Fibroblast of lung (primary cell): Measurements from ENCODE around the gene GPR45. TPM values are rescaled to one million over a fixed set of nuclear protein-coding genes. Genes with fewer than 3 reads are reported as not detected.

Source experiments
- DNase-seq, 2 donors: peaks; one replicate each; pipeline versions ENCODE4 v3.0.0 to v3.0.0-alpha.2; 2010; ENCODE audit warnings: low read depth in 2 of 2
- H2AFZ ChIP-seq: 2 replicates; pipeline ENCODE4 v1.5.1; 2012; ENCODE audit warnings: low read length, control low read depth, inconsistent platforms
- H3K27ac ChIP-seq: 2 replicates; pipeline ENCODE4 v1.5.1; 2011; ENCODE audit warnings: low read length, control low read depth; ENCODE audit not compliant: insufficient read depth
- H3K27me3 ChIP-seq: 2 replicates; pipeline ENCODE4 v1.5.1; 2011; ENCODE audit warnings: mild to moderate bottlenecking, low read length; ENCODE audit not compliant: control insufficient read depth, insufficient read depth
- H3K36me3 ChIP-seq: 2 replicates; pipeline ENCODE4 v1.5.1; 2011; ENCODE audit warnings: low read length; ENCODE audit not compliant: control insufficient read depth, insufficient read depth
- H3K4me1 ChIP-seq: 2 replicates; pipeline ENCODE4 v1.5.1; 2011; ENCODE audit warnings: low read length; ENCODE audit not compliant: control insufficient read depth, insufficient read depth; ENCODE audit errors: extremely low read depth
- H3K4me2 ChIP-seq: 2 replicates; pipeline ENCODE4 v1.5.1; 2011; ENCODE audit warnings: low read length, control low read depth; ENCODE audit not compliant: insufficient read depth; ENCODE audit errors: extremely low read depth
- H3K4me3 ChIP-seq, 4 experiments: fragments of 200-600 bp in 1 of 4; sonication (generic) in 1 of 4; replicated peaks in 1 of 4; 2 replicates each; pipeline ENCODE4 v1.5.1; 2011 to 2016; ENCODE audit warnings: low read length in 4 of 4, low read depth in 3 of 4, mild to moderate bottlenecking in 3 of 4, control low read depth in 2 of 4, inconsistent platforms in 1 of 4, mixed read lengths in 1 of 4; ENCODE audit not compliant: insufficient read depth in 1 of 4; ENCODE audit errors: control extremely low read depth in 1 of 4
- H3K79me2 ChIP-seq: 2 replicates; pipeline ENCODE4 v1.5.1; 2012; ENCODE audit warnings: mild to moderate bottlenecking, low read length, inconsistent platforms; ENCODE audit not compliant: control insufficient read depth, insufficient read depth
- H3K9ac ChIP-seq: 2 replicates; pipeline ENCODE4 v1.5.1; 2011; ENCODE audit warnings: mild to moderate bottlenecking, low read length, control low read depth; ENCODE audit not compliant: insufficient read depth
- H3K9me3 ChIP-seq: 2 replicates; pipeline ENCODE4 v1.5.1; 2012; ENCODE audit warnings: low read depth, low read length; ENCODE audit not compliant: control insufficient read depth, insufficient read depth
- H4K20me1 ChIP-seq: 2 replicates; pipeline ENCODE4 v1.5.1; 2011; ENCODE audit warnings: low read length; ENCODE audit not compliant: control insufficient read depth, insufficient read depth; ENCODE audit errors: extremely low read depth
- EZH2 ChIP-seq: IDR thresholded peaks from 2 replicates; pipeline ENCODE4 v1.5.1; 2012; ENCODE audit warnings: low read length, control low read depth, mild to moderate bottlenecking; ENCODE audit errors: missing control alignments
- polyA minus RNA-seq: library from RNA; depleted of rRNA, polyadenylated mRNA; stranded (reverse); fragments of >200 nt; gene quantifications from 2 replicates; pipeline ENCODE4 v1.2.3, GENCODE V29; 2011; ENCODE audit warnings: low replicate concordance
- polyA plus RNA-seq, 2 donors: library from polyadenylated mRNA; depleted of rRNA in 1 of 2; stranded (reverse) in 1 of 2; unstranded in 1 of 2; fragments of >200 nt; gene quantifications; 2 replicates each; pipeline ENCODE4 v1.2.1, GENCODE V29; 2011 to 2012; ENCODE audit warnings: missing spikeins in 1 of 2
- total RNA-seq: library from RNA; depleted of rRNA; stranded (reverse); fragments of >200 nt; gene quantifications from 2 replicates; pipeline ENCODE4 v1.2.1, GENCODE V29; 2014
- TF ChIP-seq, protein P1 (sequence below), 2 donors: IDR thresholded peaks in 1 of 2; conservative IDR thresholded peaks in 1 of 2; 1 replicate in 1 of 2; 2 replicates in 1 of 2; pipeline ENCODE4 v1.5.1; 2011 to 2012; ENCODE audit warnings: low read length in 2 of 2, control low read depth in 1 of 2, inconsistent platforms in 1 of 2, low read depth in 1 of 2, mild to moderate bottlenecking in 1 of 2

GPR45 gene, protein sequence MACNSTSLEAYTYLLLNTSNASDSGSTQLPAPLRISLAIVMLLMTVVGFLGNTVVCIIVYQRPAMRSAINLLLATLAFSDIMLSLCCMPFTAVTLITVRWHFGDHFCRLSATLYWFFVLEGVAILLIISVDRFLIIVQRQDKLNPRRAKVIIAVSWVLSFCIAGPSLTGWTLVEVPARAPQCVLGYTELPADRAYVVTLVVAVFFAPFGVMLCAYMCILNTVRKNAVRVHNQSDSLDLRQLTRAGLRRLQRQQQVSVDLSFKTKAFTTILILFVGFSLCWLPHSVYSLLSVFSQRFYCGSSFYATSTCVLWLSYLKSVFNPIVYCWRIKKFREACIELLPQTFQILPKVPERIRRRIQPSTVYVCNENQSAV
- not detected in 2 replicates for total RNA-seq
- polyA plus RNA-seq, result not detected in 2 replicates
- not detected in 2 replicates for polyA plus RNA-seq (2012)
- polyA minus RNA-seq, result not detected in 2 replicates

DNA sequence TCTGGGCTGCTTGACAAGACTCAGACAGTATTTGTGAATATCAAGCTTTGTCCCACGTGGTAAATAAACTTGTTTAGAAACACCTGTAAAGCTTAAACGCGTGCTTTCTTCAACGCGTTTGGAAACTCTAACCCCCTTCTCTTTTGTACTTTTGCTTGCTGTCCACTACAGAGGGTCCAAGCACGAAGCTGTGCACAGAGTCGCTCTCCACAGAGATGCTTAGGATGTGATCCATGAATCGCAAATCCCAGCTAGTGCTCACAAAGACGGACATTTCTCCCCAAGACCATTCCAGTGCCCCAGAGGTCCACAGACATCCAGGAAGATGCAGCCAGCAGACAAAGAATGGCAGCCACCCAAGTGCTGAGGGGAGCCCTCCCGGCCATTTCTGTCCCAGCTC, at the start of gene GPR45:
TSS of gene GPR45 (plus strand) at position 301 of the 400 bp plus-strand sequence. CDS start 116 bp downstream, outside the sequence.
- Histone ChIP-seq H3K4me1 (no peaks in the 10 kb centered on the region), H3K9me3 (no peaks in the 10 kb centered on the region), H3K4me2 (no peak within 1 kb of the TSS), H3K36me3 (no peaks in the 10 kb centered on the region), H3K9ac (no peak within 1 kb of the TSS), H3K27ac (no peak within 1 kb of the TSS), H3K4me3 (no peak within 1 kb of the TSS), H4K20me1 (no peaks in the 10 kb centered on the region), H3K79me2 (no peaks in the 10 kb centered on the region), H2AFZ (no peak within 1 kb of the TSS), H3K27me3 (no peaks in the 10 kb centered on the region)
- no peak for DNase-seq
- TF ChIP-seq, protein P1, sequence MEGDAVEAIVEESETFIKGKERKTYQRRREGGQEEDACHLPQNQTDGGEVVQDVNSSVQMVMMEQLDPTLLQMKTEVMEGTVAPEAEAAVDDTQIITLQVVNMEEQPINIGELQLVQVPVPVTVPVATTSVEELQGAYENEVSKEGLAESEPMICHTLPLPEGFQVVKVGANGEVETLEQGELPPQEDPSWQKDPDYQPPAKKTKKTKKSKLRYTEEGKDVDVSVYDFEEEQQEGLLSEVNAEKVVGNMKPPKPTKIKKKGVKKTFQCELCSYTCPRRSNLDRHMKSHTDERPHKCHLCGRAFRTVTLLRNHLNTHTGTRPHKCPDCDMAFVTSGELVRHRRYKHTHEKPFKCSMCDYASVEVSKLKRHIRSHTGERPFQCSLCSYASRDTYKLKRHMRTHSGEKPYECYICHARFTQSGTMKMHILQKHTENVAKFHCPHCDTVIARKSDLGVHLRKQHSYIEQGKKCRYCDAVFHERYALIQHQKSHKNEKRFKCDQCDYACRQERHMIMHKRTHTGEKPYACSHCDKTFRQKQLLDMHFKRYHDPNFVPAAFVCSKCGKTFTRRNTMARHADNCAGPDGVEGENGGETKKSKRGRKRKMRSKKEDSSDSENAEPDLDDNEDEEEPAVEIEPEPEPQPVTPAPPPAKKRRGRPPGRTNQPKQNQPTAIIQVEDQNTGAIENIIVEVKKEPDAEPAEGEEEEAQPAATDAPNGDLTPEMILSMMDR (conservative IDR thresholded peaks at IDR 0.05 in 1 of 2, IDR thresholded peaks at IDR 0.05 in 1 of 2; ENCODE audit: low read depth in 1 of 2, low read length in 2 of 2), result no peak
- no peak for TF ChIP-seq EZH2

DNA sequence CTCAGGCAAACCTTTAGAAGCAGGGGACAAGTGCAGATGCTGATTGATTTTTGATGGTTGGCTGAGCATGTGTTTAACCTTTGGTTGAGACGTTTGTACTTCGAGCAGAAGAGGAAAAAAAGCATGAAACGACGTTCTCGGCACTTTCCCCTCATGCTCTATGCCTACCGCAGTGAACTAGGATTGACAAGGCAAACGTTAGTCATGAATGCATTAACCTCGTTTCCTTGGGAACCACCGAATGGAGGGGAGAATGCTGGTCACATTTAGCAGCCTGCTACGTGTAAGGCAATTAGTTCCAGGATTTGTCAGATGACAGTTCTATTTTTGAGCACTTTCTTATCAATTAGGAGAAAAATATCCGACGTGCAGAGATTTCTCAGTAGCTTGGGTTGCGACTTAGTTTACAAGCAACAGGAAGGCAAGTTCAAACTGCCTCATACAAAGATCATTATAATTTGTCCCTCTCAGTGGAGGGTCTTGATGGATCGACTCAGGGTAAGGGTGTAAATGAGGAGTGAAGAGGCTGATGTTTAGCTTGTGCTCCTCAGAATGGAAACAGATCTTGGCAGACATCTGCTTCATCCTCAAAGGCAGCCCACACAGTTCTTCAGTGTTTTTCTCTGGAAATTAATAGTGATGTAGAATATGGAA, 47.4 kb upstream of the GPR45 start:
- no peak for TF ChIP-seq EZH2
- TF ChIP-seq, protein P1 (conservative IDR thresholded peaks at IDR 0.05 in 1 of 2, IDR thresholded peaks at IDR 0.05 in 1 of 2; ENCODE audit: low read depth in 1 of 2, low read length in 2 of 2), result no peak
- Histone ChIP-seq H4K20me1 (no peaks in the 10 kb centered on the region), H3K79me2 (no peaks in the 10 kb centered on the region)

DNA sequence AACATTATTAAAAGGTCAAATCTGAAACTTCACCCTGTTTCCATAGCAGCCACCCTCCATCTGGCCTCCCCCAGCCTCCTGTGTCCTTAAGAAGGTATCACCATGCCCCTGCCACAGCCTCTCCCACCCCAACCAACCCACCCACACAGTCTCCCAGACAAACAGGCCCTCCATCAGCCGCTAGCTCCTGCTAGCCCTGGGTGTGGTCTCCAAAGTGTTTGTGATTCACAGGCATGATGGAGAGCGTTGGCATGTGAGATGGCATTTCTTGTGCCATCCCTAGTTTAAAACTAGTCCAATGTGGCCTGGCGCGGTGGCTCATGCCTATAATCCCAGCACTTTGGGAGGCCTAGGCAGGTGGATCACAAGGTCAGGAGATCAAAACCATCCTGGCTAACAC, 44.9 kb upstream of the GPR45 start:
- no peak for TF ChIP-seq EZH2
- TF ChIP-seq, protein P1 (conservative IDR thresholded peaks at IDR 0.05 in 1 of 2, IDR thresholded peaks at IDR 0.05 in 1 of 2; ENCODE audit: low read depth in 1 of 2, low read length in 2 of 2), result no peak
- Histone ChIP-seq H4K20me1 (no peaks in the 10 kb centered on the region), H3K79me2 (no peaks in the 10 kb centered on the region), H3K4me2 (no peak overlapping the region), H3K27ac (no peak overlapping the region), H3K4me1 (no peaks in the 10 kb centered on the region), H2AFZ (no peak overlapping the region), H3K4me3 (no peak overlapping the region), H3K27me3 (peaks cover 6% of the 10 kb centered on the region), H3K9ac (no peak overlapping the region), H3K36me3 (no peaks in the 10 kb centered on the region), H3K9me3 (no peaks in the 10 kb centered on the region)
- DNase-seq, result no peak

More for the DNA sequence above, 47.4 kb upstream of the GPR45 start:
- peaks cover 6% of the 10 kb centered on the region for H3K27me3 ChIP-seq
- no peak overlapping the region for H2AFZ ChIP-seq
- H3K4me2 ChIP-seq, result no peak overlapping the region
- peak in 1 of 2 donors; percentile 17 for DNase-seq
- no peak overlapping the region for H3K4me3 ChIP-seq
- no peaks in the 10 kb centered on the region for H3K4me1 ChIP-seq
- H3K36me3 ChIP-seq, result no peaks in the 10 kb centered on the region
- H3K27ac ChIP-seq, result no peak overlapping the region
- H3K9me3 ChIP-seq, result no peaks in the 10 kb centered on the region
- no peak overlapping the region for H3K9ac ChIP-seq
